ENCODE results near the gene DLG2.

The DLG2 gene

DNA sequence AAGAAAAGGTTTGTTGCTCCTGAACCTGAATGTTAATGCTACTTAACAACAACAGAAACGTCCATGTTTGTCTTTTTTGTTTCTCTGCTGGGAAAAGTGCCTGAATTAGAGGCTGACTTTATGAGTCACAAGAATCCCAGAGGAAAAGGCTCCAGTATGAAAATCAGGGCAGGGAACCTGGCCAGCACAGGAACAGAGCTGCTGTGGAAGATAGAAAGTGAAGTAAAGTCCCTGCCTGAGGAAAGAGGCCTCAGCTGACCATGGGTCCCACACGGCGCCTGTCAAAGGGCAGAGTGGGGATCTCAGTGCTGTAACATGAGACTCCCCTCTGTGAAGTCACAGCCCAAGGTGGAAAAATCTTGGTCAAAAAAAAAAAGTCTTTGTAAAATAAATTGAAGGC lies 1708.7 kb downstream of the DLG2 start:
- no peak for TF ChIP-seq FOXP2 (optimal IDR thresholded peaks at IDR 0.05; ENCODE audit: borderline replicate concordance, extremely low read depth, extremely low read length, insufficient read depth)

DNA sequence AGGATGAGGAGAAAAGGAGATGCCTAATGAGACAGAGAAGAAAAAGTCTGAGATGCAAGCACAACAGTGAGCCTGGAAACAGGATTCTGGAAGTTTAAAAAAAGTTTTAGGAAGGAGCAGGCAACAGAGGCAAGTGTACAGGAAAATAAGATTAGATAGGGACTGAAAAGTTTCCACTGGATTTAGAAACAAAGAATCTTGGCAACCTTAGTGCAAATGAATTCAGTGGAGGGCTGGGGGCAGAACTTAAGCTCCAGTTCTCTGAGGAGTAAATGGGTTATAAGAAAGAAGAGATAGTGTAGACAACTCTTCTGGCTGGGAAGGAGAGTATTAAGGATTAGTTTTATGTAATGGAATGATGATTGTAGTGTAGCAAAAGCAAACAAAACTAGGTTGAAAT lies 1712.1 kb downstream of the DLG2 start:
- TF ChIP-seq, protein P1, sequence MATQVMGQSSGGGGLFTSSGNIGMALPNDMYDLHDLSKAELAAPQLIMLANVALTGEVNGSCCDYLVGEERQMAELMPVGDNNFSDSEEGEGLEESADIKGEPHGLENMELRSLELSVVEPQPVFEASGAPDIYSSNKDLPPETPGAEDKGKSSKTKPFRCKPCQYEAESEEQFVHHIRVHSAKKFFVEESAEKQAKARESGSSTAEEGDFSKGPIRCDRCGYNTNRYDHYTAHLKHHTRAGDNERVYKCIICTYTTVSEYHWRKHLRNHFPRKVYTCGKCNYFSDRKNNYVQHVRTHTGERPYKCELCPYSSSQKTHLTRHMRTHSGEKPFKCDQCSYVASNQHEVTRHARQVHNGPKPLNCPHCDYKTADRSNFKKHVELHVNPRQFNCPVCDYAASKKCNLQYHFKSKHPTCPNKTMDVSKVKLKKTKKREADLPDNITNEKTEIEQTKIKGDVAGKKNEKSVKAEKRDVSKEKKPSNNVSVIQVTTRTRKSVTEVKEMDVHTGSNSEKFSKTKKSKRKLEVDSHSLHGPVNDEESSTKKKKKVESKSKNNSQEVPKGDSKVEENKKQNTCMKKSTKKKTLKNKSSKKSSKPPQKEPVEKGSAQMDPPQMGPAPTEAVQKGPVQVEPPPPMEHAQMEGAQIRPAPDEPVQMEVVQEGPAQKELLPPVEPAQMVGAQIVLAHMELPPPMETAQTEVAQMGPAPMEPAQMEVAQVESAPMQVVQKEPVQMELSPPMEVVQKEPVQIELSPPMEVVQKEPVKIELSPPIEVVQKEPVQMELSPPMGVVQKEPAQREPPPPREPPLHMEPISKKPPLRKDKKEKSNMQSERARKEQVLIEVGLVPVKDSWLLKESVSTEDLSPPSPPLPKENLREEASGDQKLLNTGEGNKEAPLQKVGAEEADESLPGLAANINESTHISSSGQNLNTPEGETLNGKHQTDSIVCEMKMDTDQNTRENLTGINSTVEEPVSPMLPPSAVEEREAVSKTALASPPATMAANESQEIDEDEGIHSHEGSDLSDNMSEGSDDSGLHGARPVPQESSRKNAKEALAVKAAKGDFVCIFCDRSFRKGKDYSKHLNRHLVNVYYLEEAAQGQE (IDR thresholded peaks at IDR 0.05; ENCODE audit: insufficient read depth in 1 of 2, low read depth in 2 of 2, low read length in 2 of 2) = no peak
- TF ChIP-seq POLR2AphosphoS5 (IDR thresholded peaks at IDR 0.05; ENCODE audit: low read depth, low read length) (no peak), TAF1 (IDR thresholded peaks at IDR 0.05; ENCODE audit: borderline replicate concordance, insufficient read depth, low read length) (no peak), SIN3A (IDR thresholded peaks at IDR 0.05; ENCODE audit: borderline replicate concordance, insufficient read depth, low read length) (no peak), FOXP2 (optimal IDR thresholded peaks at IDR 0.05; ENCODE audit: borderline replicate concordance, extremely low read depth, extremely low read length, insufficient read depth) (no peak)

DNA sequence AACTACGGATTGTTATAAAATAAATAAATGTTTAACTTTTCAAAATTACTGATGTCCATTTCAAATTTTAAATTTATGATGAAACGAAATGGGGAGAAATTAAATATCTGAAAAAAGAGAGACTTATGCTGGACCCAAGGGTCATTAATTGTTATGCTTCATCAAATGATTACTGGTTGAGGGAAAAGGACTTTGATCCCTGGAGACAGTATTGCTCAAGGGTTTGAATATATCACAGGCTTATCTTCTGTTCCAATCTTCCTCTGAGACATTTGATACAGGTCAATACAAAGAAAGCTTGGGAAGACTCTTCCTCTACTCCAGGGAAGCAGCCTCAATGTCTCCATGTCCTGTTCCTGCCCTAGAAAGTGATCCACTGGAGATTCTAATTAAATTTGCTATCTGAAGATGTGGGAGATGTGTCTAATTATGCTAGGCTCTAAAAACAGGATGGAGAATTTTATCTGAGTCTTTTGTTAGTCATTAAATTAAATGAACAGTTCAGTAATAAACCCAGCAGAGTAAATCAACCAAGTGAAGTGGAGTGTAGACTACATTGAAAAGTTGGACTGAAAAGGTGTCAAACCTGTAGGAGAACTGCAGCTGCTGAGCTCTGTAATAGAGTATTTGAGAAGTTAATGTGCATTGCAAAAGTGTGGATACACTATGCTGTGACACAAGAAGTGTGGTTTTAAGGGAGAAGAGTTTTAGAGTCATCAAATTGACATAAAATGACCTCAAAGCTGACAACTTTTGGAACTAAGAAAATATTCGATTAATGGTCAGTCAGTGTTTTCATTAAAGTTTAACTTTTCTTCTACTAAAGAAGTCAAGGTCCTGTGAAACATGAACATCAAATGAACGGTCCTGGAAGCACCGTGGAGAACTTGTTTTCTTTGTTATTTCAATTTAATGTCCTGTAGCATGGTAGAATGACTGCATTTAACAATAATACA lies 1717.3 kb downstream of the DLG2 start:
- TF ChIP-seq TAF1 (IDR thresholded peaks at IDR 0.05; ENCODE audit: borderline replicate concordance, insufficient read depth, low read length) (no peak), POLR2AphosphoS5 (IDR thresholded peaks at IDR 0.05; ENCODE audit: low read depth, low read length) (no peak), FOXP2 (optimal IDR thresholded peaks at IDR 0.05; ENCODE audit: borderline replicate concordance, extremely low read depth, extremely low read length, insufficient read depth) (no peak), SIN3A (IDR thresholded peaks at IDR 0.05; ENCODE audit: borderline replicate concordance, insufficient read depth, low read length) (no peak)
- TF ChIP-seq, protein P1 (IDR thresholded peaks at IDR 0.05; ENCODE audit: insufficient read depth in 1 of 2, low read depth in 2 of 2, low read length in 2 of 2) = no peak

DNA sequence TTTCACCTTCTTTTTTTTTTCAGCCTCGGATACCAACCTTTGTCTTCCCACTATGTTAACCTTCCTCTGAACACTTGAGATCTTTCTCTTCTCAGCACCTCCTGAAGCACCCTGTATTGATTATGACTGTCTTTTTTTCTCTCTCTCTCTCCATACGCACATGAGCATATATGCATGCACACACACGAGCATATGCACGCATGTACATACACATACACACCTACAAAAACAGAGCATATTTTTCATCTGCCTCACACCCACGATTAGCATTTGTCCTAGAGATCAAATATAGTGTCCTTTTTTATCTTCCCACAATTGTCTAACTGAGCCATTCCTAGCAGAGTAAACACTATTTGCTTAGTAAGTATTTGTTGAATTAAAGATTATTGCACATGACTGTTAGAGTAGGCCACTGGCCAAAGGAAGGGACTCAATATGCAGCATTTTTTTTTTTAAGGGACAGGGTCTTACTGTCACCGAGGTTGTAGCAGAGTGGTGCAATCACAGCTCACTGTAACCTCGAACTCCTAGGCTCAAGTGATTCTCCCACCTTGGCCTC lies 1718.8 kb downstream of the DLG2 start:
- no peak for TF ChIP-seq SIN3A (IDR thresholded peaks at IDR 0.05; ENCODE audit: borderline replicate concordance, insufficient read depth, low read length)
- no peak for TF ChIP-seq FOXP2 (optimal IDR thresholded peaks at IDR 0.05; ENCODE audit: borderline replicate concordance, extremely low read depth, extremely low read length, insufficient read depth)
- TF ChIP-seq POLR2AphosphoS5 (IDR thresholded peaks at IDR 0.05; ENCODE audit: low read depth, low read length) = no peak
- TF ChIP-seq, protein P1 (IDR thresholded peaks at IDR 0.05; ENCODE audit: insufficient read depth in 1 of 2, low read depth in 2 of 2, low read length in 2 of 2) = no peak
- TF ChIP-seq TAF1 (IDR thresholded peaks at IDR 0.05; ENCODE audit: borderline replicate concordance, insufficient read depth, low read length) = no peak

DNA sequence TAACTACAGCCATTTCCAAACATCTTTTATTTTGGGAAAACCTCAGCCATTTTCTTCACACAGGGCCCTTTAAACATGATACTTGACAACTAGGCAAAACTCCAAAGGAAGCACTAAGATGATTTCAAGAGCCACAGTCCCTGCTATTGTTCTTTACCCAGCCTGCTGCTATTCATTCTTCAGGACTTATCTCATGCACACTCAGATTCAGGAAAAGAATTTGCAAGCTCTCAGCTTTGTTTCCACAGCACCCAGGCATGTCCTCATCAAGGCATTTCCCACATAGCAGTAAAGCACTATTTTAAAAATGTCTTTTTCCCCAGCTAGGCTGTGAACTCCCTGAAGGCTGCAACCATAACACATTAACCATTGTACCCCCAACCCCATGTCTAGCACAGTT lies 1731.6 kb downstream of the DLG2 start:
- TF ChIP-seq POLR2AphosphoS5 (IDR thresholded peaks at IDR 0.05; ENCODE audit: low read depth, low read length) = no peak
- TF ChIP-seq, protein P1 (IDR thresholded peaks at IDR 0.05; ENCODE audit: insufficient read depth in 1 of 2, low read depth in 2 of 2, low read length in 2 of 2) = no peak
- no peak for TF ChIP-seq FOXP2 (optimal IDR thresholded peaks at IDR 0.05; ENCODE audit: borderline replicate concordance, extremely low read depth, extremely low read length, insufficient read depth)
- TF ChIP-seq TAF1 (IDR thresholded peaks at IDR 0.05; ENCODE audit: borderline replicate concordance, insufficient read depth, low read length) = no peak
- no peak for TF ChIP-seq SIN3A (IDR thresholded peaks at IDR 0.05; ENCODE audit: borderline replicate concordance, insufficient read depth, low read length)
